OCI-LY1 (cell line): ENCODE results near the gene ADGRG1.

Source experiments
- H2AFZ ChIP-seq: fragments of 200-600 bp; sonication (generic), shearing (Covaris generic); 2 replicates; pipeline ENCODE4 v1.6.0; 2014; ENCODE audit warnings: antibody characterized with exemption, mild to moderate bottlenecking, low read length
- H3F3A ChIP-seq: fragments of 200-600 bp; sonication (generic), shearing (Covaris generic); 2 replicates; pipeline ENCODE4 v1.6.0; 2014; ENCODE audit warnings: mild to moderate bottlenecking, antibody characterized with exemption, low read length, moderate library complexity; ENCODE audit not compliant: insufficient read depth
- H3K27ac ChIP-seq: fragments of 200-600 bp; sonication (generic); 2 replicates; pipeline ENCODE4 v1.5.1; 2014; ENCODE audit warnings: low read length, mixed run types, mild to moderate bottlenecking, low read depth; ENCODE audit not compliant: poor library complexity, severe bottlenecking
- H3K27me3 ChIP-seq: fragments of 200-600 bp; sonication (generic); 2 replicates; pipeline ENCODE4 v1.6.0; 2014; ENCODE audit warnings: antibody characterized with exemption, mild to moderate bottlenecking, low read length, moderate library complexity; ENCODE audit not compliant: insufficient read depth
- H3K36me3 ChIP-seq: fragments of 200-600 bp; sonication (generic); 2 replicates; pipeline ENCODE4 v1.6.1; 2014; ENCODE audit warnings: mild to moderate bottlenecking, antibody characterized with exemption, low read length, moderate library complexity, mixed read lengths; ENCODE audit not compliant: insufficient read depth
- H3K4me1 ChIP-seq: fragments of 200-600 bp; sonication (generic); 2 replicates; pipeline ENCODE4 v1.5.1; 2014; ENCODE audit warnings: mild to moderate bottlenecking, low read length, moderate library complexity; ENCODE audit not compliant: insufficient read depth, severe bottlenecking
- H3K4me2 ChIP-seq: fragments of 200-600 bp; sonication (generic), shearing (Covaris generic); 2 replicates; pipeline ENCODE4 v1.6.1; 2014; ENCODE audit warnings: low read length
- H3K4me3 ChIP-seq: fragments of 200-600 bp; sonication (generic); 2 replicates; pipeline ENCODE4 v1.5.1; 2014; ENCODE audit warnings: low read length, low read depth, mild to moderate bottlenecking, mixed read lengths; ENCODE audit not compliant: poor library complexity, severe bottlenecking
- H3K79me2 ChIP-seq: fragments of 200-600 bp; shearing (Covaris generic); 2 replicates; pipeline ENCODE4 v1.6.1; 2016; ENCODE audit warnings: mixed run types, low read length, mixed read lengths; ENCODE audit not compliant: insufficient read depth
- H3K9ac ChIP-seq: fragments of 200-600 bp; sonication (generic), shearing (Covaris generic); 2 replicates; pipeline ENCODE4 v1.6.1; 2014; ENCODE audit warnings: mild to moderate bottlenecking, low read length, mixed read lengths
- H3K9me2 ChIP-seq: fragments of 200-600 bp; sonication (generic), shearing (Covaris generic); 2 replicates; pipeline ENCODE4 v1.6.1; 2014; ENCODE audit warnings: low read depth, mild to moderate bottlenecking, low read length, mixed read lengths
- H3K9me3 ChIP-seq: fragments of 200-600 bp; shearing (Covaris generic); 2 replicates; pipeline ENCODE4 v1.6.1; 2014; ENCODE audit warnings: low read length, mixed read lengths
- H4K20me1 ChIP-seq: fragments of 200-600 bp; sonication (generic), shearing (Covaris generic); 2 replicates; pipeline ENCODE4 v1.6.0; 2016; ENCODE audit warnings: mild to moderate bottlenecking, low read length; ENCODE audit not compliant: insufficient read depth
- EZH2 ChIP-seq: fragments of 200-600 bp; sonication (generic), shearing (Covaris generic); IDR thresholded peaks from 2 replicates; pipeline ENCODE4 v1.8.0; 2017; ENCODE audit warnings: borderline replicate concordance, mixed run types, mild to moderate bottlenecking, antibody characterized with exemption, low read length, moderate library complexity, mixed read lengths
- TF ChIP-seq, protein P1 (sequence below): fragments of 200-600 bp; sonication (generic), shearing (Covaris generic); IDR thresholded peaks from 2 replicates; pipeline ENCODE4 v1.5.1; 2017; ENCODE audit warnings: mild to moderate bottlenecking, antibody characterized with exemption, low read length, moderate library complexity, mixed read lengths

ADGRG1 gene

DNA sequence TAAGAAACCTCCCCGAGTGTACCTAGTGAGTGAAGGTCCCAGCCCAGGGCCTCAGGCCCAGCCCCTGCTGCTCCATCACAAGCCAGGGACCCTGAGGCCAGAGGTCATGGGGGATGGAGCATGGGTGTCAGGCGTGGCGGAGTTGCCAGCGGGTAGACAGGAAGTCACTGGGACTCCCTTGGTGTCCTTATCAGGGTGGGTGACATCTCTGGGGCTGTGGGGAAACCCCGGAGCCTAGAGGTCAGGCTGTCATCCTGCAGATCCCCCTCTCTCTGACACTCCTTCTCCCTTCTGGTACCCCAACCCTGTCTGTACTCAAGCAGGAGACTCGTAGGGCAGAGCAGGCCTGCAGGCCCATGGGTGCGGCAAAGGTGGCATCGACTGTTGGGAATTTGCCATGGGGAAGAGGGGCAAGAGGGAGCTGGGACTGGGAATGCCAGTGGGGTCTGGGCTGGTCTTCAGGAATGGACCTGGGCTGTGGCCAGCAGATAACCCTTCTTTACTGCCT is 10.8 kb upstream of the ADGRG1 start:
- TF ChIP-seq, protein P1, sequence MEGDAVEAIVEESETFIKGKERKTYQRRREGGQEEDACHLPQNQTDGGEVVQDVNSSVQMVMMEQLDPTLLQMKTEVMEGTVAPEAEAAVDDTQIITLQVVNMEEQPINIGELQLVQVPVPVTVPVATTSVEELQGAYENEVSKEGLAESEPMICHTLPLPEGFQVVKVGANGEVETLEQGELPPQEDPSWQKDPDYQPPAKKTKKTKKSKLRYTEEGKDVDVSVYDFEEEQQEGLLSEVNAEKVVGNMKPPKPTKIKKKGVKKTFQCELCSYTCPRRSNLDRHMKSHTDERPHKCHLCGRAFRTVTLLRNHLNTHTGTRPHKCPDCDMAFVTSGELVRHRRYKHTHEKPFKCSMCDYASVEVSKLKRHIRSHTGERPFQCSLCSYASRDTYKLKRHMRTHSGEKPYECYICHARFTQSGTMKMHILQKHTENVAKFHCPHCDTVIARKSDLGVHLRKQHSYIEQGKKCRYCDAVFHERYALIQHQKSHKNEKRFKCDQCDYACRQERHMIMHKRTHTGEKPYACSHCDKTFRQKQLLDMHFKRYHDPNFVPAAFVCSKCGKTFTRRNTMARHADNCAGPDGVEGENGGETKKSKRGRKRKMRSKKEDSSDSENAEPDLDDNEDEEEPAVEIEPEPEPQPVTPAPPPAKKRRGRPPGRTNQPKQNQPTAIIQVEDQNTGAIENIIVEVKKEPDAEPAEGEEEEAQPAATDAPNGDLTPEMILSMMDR = no peak
- no peak for TF ChIP-seq EZH2
- no peak overlapping the region for H3K27ac ChIP-seq

DNA sequence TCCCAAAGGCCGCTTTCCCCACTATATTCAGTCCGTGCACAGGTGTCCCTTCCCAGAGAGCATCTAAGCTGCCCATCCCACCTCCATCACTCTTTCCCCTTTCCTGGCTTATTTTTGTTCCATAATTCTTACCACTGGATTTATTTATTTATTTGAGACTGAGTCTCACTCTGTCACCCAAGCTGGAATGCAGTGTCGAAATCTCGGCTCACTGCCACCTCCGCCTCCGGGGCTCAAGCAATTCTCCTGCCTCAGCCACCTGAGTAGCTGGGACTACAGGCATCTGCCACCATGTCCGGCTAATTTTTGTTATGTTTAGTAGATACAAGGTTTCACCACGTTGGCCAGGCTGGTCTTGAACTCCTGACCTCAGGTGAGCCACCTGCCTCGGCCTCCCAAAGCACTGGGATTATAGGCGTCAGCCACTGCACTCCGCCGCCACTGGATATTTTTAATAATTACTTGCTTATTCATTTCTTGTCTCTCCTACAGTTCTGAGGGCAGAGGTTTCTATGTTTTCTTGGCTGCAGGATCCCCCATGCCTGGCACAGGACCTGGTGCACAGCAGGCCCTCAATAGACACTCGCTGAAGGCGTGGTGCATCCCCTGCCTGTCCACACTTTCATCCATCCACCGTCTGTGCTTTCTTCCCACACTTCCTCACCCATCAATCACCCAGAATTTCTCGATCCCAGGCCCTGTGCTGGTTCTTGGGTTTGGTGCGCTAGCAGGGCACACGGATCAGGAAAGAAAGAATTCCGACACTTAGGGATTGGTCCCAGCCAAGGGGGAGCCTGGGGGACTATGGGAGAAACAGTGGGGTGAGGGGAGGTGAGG is 9.9 kb upstream of the ADGRG1 start:
- Histone ChIP-seq H3K9ac (no peak overlapping the region), H2AFZ (no peak overlapping the region), H3K9me2 (no peaks in the 10 kb centered on the region), H3K9me3 (no peaks in the 10 kb centered on the region), H3K27me3 (peaks cover 4% of the 10 kb centered on the region; the same call in 1 of the 2 replicates), H3K4me3 (no peak overlapping the region), H3K27ac (no peak overlapping the region), H3K36me3 (no peaks in the 10 kb centered on the region), H3F3A (no peaks in the 10 kb centered on the region), H3K4me1 (no peaks in the 10 kb centered on the region), H3K79me2 (no peaks in the 10 kb centered on the region), H3K4me2 (no peak overlapping the region), H4K20me1 (no peaks in the 10 kb centered on the region)
- TF ChIP-seq EZH2 = no peak

More for the DNA sequence above, 10.8 kb upstream of the ADGRG1 start:
- H3K4me3 ChIP-seq = no peak overlapping the region
- no peaks in the 10 kb centered on the region for H3F3A ChIP-seq
- no peaks in the 10 kb centered on the region for H4K20me1 ChIP-seq
- H3K36me3 ChIP-seq = no peaks in the 10 kb centered on the region
- no peak overlapping the region for H3K4me2 ChIP-seq
- H3K79me2 ChIP-seq = no peaks in the 10 kb centered on the region
- 0 out of 2 replicates have a peak, but pooled peaks cover 4% of the 10 kb centered on the region for H3K27me3 ChIP-seq
- no peaks in the 10 kb centered on the region for H3K4me1 ChIP-seq
- no peak overlapping the region for H3K9ac ChIP-seq
- H3K9me2 ChIP-seq = no peaks in the 10 kb centered on the region
- no peak overlapping the region for H2AFZ ChIP-seq
- H3K9me3 ChIP-seq = no peaks in the 10 kb centered on the region

GRCh38 chr16:57619133-57619605 is 9.3 kb upstream of the ADGRG1 start:
- TF ChIP-seq, protein P1 = no peak
- TF ChIP-seq EZH2 = no peak
- H4K20me1 ChIP-seq = no peaks in the 10 kb centered on the region
- H3F3A ChIP-seq = no peaks in the 10 kb centered on the region
- H3K9me2 ChIP-seq = no peaks in the 10 kb centered on the region
- H3K9me3 ChIP-seq = no peaks in the 10 kb centered on the region
- H3K9ac ChIP-seq = no peak overlapping the region
- H3K36me3 ChIP-seq = no peaks in the 10 kb centered on the region
- H3K4me2 ChIP-seq = no peak overlapping the region
- no peaks in the 10 kb centered on the region for H3K4me1 ChIP-seq
- H2AFZ ChIP-seq = no peak overlapping the region
- no peak overlapping the region for H3K27ac ChIP-seq
- no peaks in the 10 kb centered on the region for H3K79me2 ChIP-seq
- no peak overlapping the region for H3K4me3 ChIP-seq
- peaks cover 4% of the 10 kb centered on the region; the same call in 1 of the 2 replicates for H3K27me3 ChIP-seq
